Mononuclear cell (primary cell): Measurements from ENCODE around the gene FBXW8. TPM values are rescaled to one million over a fixed set of nuclear protein-coding genes. Genes with fewer than 3 reads are reported as not detected.

Experiments used
- H3K27me3 ChIP-seq: 2 replicates; pipeline ENCODE4 v1.6.0; 2011; ENCODE audit warnings: low read length, control low read depth; ENCODE audit not compliant: insufficient read depth
- H3K4me1 ChIP-seq: 2 replicates; pipeline ENCODE4 v1.5.1; 2011; ENCODE audit warnings: mild to moderate bottlenecking, low read length, control low read depth; ENCODE audit not compliant: insufficient read depth
- H3K4me3 ChIP-seq: 2 replicates; pipeline ENCODE4 v1.5.1; 2011; ENCODE audit warnings: mild to moderate bottlenecking, low read length, moderate library complexity
- H3K9me3 ChIP-seq: 2 replicates; pipeline ENCODE4 v1.5.1; 2011; ENCODE audit warnings: low read depth, mild to moderate bottlenecking, control low read depth, low read length
- total RNA-seq: library from RNA; depleted of rRNA; stranded (reverse); fragments of >200 nt; gene quantifications from one replicate; pipeline ENCODE4 v1.2.3, GENCODE V29; 2012

Gene FBXW8
- total RNA-seq, 1 donor, result 5.2 TPM

- Histone ChIP-seq H3K4me1 (peaks cover 12% of the 10 kb centered on the region), H3K4me3 (no peak overlapping the region), H3K27me3 (no peaks in the 10 kb centered on the region), H3K9me3 (no peaks in the 10 kb centered on the region)
These were observed 122.9 kb downstream of the FBXW8 start for GRCh38 chr12:117033382-117034221.

- no peaks in the 10 kb centered on the region for H3K9me3 ChIP-seq
- H3K4me3 ChIP-seq, result no peak overlapping the region
- H3K27me3 ChIP-seq, result no peaks in the 10 kb centered on the region
- peaks cover 12% of the 10 kb centered on the region for H3K4me1 ChIP-seq
These were observed 123.5 kb downstream of the FBXW8 start for GRCh38 chr12:117034249-117034648.

- Histone ChIP-seq H3K27me3 (no peaks in the 10 kb centered on the region), H3K4me1 (peaks cover 13% of the 10 kb centered on the region), H3K9me3 (no peaks in the 10 kb centered on the region), H3K4me3 (no peak overlapping the region)
These were observed 124.0 kb downstream of the FBXW8 start for GRCh38 chr12:117034701-117035151.

- Histone ChIP-seq H3K4me3 (no peak overlapping the region), H3K27me3 (no peaks in the 10 kb centered on the region), H3K9me3 (no peaks in the 10 kb centered on the region), H3K4me1 (peaks cover 18% of the 10 kb centered on the region)
These were observed 124.5 kb downstream of the FBXW8 start for GRCh38 chr12:117035287-117035686.

GRCh38 chr12:117036046-117036445 is 125.3 kb downstream of the FBXW8 start:
- Histone ChIP-seq H3K27me3 (no peaks in the 10 kb centered on the region), H3K9me3 (no peaks in the 10 kb centered on the region), H3K4me1 (peaks cover 18% of the 10 kb centered on the region), H3K4me3 (no peak overlapping the region)

- H3K4me1 ChIP-seq, result peaks cover 18% of the 10 kb centered on the region
- H3K9me3 ChIP-seq, result no peaks in the 10 kb centered on the region
- no peak overlapping the region for H3K4me3 ChIP-seq
- H3K27me3 ChIP-seq, result no peaks in the 10 kb centered on the region
These were observed 125.8 kb downstream of the FBXW8 start for GRCh38 chr12:117036547-117036946.

GRCh38 chr12:117037289-117038022 is 126.7 kb downstream of the FBXW8 start:
- Histone ChIP-seq H3K4me1 (peaks cover 18% of the 10 kb centered on the region), H3K9me3 (no peaks in the 10 kb centered on the region), H3K27me3 (no peaks in the 10 kb centered on the region), H3K4me3 (no peak overlapping the region)

GRCh38 chr12:117038023-117038680 is 127.4 kb downstream of the FBXW8 start:
- no peaks in the 10 kb centered on the region for H3K9me3 ChIP-seq
- H3K4me3 ChIP-seq, result no peak overlapping the region
- no peaks in the 10 kb centered on the region for H3K27me3 ChIP-seq
- peaks cover 12% of the 10 kb centered on the region for H3K4me1 ChIP-seq

GRCh38 chr12:117038919-117039318 is 128.2 kb downstream of the FBXW8 start:
- Histone ChIP-seq H3K9me3 (no peaks in the 10 kb centered on the region), H3K27me3 (no peaks in the 10 kb centered on the region), H3K4me1 (peaks cover 7% of the 10 kb centered on the region), H3K4me3 (no peak overlapping the region)

- H3K27me3 ChIP-seq, result no peaks in the 10 kb centered on the region
- H3K4me3 ChIP-seq, result no peak overlapping the region
- H3K9me3 ChIP-seq, result no peaks in the 10 kb centered on the region
- peaks cover 7% of the 10 kb centered on the region for H3K4me1 ChIP-seq
These were observed 129.2 kb downstream of the FBXW8 start for GRCh38 chr12:117039891-117040309.

- H3K4me3 ChIP-seq, result no peak overlapping the region
- no peaks in the 10 kb centered on the region for H3K27me3 ChIP-seq
- no peaks in the 10 kb centered on the region for H3K9me3 ChIP-seq
- H3K4me1 ChIP-seq, result peaks cover 9% of the 10 kb centered on the region
These were observed 129.7 kb downstream of the FBXW8 start for GRCh38 chr12:117040496-117040895.

GRCh38 chr12:117041798-117042170 is 131.0 kb downstream of the FBXW8 start:
- no peaks in the 10 kb centered on the region for H3K9me3 ChIP-seq
- H3K27me3 ChIP-seq, result no peaks in the 10 kb centered on the region
- H3K4me1 ChIP-seq, result peaks cover 13% of the 10 kb centered on the region
- H3K4me3 ChIP-seq, result no peak overlapping the region

GRCh38 chr12:117042171-117042842 is 131.6 kb downstream of the FBXW8 start:
- Histone ChIP-seq H3K4me1 (peaks cover 13% of the 10 kb centered on the region), H3K9me3 (no peaks in the 10 kb centered on the region), H3K4me3 (no peak overlapping the region), H3K27me3 (no peaks in the 10 kb centered on the region)

GRCh38 chr12:117042862-117043261 is 132.1 kb downstream of the FBXW8 start:
- Histone ChIP-seq H3K4me3 (no peak overlapping the region), H3K27me3 (no peaks in the 10 kb centered on the region), H3K9me3 (no peaks in the 10 kb centered on the region), H3K4me1 (peaks cover 13% of the 10 kb centered on the region)

GRCh38 chr12:117044311-117044710 is 133.6 kb downstream of the FBXW8 start:
- no peaks in the 10 kb centered on the region for H3K27me3 ChIP-seq
- H3K4me3 ChIP-seq, result no peak overlapping the region

More at GRCh38 chr12:117044311-117044710, 133.6 kb downstream of the FBXW8 start:
- Histone ChIP-seq H3K4me1 (peaks cover 13% of the 10 kb centered on the region), H3K9me3 (no peaks in the 10 kb centered on the region)
